ENCODE results near the gene SELENOI.
A peak's percentile ranks its signal among the peaks of the same experiment; 100 is the strongest.

The SELENOI gene

DNA sequence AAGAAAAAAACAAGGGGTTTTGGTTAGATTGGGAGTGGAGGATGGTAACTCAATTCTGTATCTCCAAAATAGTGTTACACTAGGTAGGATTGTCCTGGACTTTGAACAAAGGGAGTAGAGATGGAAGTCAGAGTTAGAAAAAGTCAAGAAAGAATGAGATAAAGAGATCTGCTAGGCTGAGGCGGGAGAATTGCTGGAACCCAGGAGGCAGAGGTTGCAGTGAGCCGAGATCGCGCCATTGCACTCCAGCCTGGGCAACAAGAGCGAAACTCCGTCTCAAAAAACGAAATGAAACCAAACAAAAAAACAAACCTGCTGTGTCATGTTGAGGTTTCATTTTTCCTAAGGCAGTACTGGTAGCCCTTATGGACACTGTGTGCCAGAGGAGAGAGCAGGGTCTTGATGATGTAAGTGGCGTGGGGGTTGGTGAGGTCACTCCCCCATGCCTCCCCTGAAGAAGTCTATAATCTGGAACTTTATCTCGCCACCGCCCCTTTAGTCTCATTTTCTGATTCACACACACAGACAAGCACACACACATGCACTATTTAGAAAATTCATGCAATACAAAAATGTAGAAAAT lies 66.2 kb downstream of the SELENOI start:
- no peak for DNase-seq

DNA sequence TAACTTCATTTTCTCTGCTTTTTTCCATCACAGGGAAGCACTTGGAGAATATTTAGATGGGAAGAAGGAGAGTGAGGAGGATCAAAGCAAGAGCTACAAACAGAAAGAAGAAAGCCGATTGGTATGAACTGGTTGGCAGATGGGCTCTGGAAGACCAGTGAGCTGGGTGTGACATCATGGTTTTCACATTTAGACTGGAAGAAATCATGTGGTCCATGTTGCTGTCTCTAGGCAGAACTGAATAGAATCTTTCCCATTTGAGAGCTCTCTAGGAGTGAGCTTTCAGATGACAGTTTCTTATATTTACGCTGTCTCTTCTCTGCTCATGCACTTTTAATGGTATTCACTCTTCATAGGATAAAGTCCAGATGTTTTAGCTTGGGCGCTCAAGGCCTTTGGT lies 68.4 kb downstream of the SELENOI start:
- no peak for DNase-seq

DNA sequence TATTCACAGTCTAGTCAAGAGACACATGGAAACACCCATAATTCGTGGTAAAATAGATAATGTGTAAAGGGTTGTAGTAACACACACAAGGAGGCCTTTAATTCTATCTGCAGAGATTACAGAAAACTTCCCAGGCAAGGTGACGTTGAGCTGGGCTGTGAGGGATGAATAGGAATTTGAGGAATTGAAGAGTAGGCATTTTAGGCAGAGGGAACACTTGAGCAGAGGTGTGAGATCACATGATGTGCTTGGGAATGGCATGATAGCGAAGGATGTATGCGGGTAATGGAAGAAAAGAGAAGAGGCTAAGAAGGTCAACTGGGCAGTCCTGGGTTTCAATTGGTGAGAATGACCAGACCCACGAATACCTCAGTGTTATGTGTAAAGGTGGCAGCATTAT lies 76.0 kb downstream of the SELENOI start:
- DNase-seq = no peak

DNA sequence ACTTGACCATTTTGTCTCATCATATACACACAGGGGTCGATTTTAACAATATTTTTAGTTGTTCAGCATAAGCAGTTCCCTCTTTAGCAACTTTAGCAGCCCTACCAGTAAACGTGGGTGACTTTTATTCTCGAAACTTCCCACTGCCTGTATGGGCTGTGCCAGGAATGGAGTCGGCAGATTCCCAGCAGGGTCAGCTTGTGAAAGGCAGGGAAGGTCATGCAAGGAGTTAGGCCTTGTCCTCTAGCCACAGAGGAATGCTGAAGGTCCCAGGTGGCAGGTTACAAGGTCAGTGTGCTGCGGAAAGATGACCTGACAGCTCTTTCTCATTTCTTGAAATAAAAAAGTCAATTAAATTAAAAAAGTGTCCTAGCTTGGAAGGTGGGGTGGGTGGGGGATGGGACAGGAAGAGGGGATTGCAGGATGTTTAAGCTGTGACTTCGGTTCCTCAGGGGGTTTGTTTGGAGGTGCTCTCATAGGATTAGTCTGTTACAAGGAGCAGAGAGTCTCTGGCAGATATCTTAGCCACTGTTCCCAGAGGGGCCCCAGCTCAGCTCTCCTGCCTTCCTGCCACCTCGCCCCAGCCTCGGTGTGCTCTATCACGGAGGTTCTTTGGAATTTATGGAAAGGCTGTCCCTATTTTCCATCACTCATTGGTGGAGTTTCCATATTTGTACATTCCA lies 77.1 kb downstream of the SELENOI start:
- no peak for DNase-seq

DNA sequence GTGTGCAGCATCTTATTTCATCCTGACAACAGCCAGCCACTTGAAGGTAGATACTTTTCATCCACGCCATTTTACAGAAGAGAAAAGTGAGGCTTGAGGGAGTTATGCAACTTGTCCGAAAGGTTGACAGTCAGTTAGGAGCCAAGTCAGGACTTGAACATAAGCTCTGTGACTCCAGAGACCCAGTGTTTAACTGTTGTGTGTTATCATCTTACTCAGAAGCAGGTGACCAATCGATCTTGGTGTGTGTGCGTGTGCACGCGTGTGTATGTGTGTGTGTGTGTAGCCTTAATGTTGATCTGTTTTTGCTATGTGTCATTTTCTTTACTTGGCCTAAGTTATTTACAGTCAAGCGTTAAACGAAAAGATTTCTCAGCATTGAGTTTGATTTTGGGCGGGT lies 77.8 kb downstream of the SELENOI start:
- no peak for DNase-seq

DNA sequence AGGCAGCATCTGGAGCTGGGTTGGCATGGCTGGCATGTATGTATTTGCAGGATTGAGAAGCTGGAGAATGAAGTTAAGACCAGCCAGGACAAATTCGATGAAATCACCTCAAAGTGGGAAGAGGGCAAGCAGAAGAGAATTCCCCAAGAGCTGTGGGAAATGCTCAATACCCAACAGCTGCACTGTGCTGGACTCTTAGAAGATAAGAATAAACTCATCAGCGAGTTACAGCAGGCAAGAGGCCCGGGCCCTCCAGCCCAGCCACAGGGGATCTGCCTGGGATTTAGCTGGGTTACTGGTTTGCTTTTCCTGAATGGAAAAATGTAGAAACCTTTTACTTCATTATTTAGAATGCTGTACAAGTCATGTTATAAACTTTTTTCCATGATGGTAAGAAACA lies 78.3 kb downstream of the SELENOI start:
- DNase-seq = no peak

DNA sequence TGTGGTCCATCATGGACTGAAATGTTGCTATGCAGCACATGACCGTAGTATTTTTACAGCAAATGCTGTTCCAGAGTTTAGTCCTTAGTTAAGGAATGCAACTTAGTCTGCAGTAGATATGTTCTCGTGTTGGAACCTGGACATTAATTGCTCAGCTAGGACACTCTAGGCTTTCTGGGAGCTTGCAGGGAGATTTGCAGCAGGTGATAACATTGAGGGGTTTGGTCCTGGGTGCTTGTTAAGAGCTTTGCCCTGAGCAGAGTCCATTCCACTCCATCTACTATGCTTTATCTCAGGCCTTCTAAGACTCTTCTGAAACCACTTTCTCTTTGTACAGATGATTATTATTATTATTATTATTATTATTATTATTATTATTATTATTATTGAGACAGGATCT lies 82.9 kb downstream of the SELENOI start:
- no peak for DNase-seq

DNA sequence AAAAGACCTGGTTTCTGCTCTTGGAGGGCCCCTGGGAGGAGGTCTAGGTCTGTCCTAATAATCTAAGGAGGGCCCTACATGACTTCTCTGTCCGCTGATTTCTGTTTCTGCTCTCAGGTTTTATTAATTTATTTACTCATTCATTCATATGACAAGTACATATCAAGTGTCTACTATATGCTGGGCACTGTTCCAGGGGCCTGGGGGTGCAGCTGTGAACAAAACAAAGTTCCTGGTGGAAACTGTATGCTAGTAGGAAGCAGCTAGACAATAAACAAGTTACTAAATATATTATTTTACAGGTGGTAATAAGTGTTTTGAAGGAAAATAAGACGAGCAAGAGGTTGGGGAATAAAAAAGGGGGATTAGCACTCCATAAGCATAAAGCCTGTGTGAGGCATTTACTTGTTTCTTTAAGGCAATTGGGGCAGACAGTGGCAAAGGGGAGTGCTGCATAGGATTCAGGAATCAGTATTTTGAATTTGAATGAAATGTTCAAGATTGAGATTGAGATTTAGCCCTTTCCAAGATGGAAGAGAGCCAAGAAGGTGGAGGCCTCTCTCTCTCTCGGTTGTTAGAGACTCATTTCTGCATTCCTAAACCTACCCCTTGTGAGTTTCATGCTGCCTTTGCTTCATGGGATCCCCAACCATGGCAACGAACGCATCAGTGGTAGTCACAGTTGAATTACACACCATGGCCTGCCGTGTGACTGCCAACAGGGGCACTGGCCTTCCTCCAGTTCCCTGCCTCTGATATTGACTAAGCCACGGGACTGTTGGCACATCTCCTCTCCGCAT lies 84.0 kb downstream of the SELENOI start:
- peak; percentile 7 for DNase-seq

DNA sequence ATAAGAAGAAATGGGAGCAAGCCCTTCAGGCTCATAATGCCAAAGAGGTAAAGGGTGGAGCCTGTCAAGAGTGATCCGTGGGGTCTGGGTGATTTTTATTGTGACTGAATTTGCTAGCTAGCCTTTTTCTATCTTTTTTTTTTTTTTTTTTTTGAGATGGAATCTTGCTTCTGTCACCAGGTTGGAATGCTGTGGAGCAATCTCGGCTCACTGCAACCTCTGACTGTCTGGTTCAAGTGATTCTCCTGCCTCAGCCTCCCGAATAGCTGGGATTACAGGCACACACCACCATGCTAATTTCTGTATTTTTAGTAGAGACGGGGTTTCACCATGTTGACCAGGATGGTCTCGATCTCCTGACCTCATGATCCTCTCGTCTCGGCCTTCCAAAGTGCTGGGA lies 84.9 kb downstream of the SELENOI start:
- DNase-seq = peak; percentile 22

DNA sequence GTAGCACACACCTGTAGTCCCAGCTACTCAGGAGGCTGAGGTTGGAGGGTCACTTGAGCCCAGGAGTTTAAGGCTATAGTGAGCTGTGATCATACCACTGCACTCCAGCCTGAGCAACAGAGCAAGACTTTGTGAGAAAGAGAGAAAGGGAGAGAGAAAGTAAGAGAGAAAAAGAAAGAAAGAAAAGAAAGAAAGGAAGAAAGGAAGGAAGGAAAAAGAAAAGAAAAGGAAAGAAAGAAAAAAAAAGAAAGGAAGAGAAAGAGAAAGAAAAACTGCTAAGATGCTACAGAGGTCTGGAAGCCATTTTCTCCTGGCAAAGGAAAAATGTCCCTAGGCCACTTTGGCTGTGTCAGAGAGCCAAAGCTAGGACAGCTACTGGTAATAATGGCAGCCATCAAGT lies 86.4 kb downstream of the SELENOI start:
- no peak for DNase-seq

DNA sequence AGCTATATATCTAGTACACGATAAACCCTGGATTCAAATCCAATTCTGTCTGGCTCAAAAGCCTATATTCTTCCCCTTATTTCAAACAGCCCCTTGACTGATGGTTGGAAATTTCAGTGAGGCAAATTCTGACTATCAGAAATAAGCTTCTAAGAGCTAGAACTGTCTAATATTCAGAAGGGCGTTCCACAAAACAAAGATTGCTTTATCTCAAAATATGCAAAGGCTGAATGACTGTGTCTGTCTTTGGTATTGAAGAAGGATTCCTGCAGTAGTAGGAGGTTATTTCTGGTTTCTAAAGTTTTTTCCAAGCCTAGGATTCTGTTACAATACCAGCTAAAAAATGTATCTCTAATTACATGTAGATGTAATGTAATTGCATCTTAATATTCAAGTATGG lies 86.9 kb downstream of the SELENOI start:
- DNase-seq = no peak

DNA sequence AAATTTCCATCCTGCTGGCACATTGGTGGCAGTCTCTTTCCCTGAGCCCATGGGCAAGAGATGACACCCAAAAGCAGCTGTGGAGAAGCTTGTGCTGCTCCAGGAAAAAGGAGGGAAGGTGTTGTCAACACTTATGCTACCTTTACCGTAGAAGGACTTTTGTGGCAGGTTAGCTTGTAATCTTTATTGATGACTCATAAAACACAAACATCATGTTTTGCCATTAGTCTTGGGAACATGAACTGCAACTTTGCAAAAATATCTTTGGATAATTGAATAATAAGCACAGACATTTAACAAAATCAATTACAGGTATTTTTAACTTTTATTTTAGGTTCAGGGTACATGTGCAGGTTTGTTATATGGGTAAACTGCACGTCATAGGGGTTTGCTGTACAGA lies 89.2 kb downstream of the SELENOI start:
- no peak for DNase-seq

DNA sequence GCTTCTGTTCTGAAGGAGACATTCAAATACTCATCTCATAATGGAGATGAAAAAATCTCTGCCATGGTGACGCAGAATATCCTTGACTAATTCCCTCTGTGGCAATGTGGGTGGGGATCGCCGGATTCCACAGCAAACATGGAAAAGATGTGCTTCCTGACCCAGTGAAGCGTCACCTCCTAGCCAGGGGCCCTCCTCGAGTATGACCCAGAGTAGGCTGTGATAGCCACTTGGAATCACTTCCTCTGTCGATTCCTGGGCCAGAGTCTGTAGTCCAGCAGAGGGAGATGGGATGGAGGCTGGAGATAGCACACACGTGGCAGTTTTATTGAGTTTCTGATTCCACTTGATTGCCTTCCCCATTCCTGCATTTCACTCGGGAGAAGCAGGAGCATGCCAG lies 92.6 kb downstream of the SELENOI start:
- peak; percentile 62 for DNase-seq

DNA sequence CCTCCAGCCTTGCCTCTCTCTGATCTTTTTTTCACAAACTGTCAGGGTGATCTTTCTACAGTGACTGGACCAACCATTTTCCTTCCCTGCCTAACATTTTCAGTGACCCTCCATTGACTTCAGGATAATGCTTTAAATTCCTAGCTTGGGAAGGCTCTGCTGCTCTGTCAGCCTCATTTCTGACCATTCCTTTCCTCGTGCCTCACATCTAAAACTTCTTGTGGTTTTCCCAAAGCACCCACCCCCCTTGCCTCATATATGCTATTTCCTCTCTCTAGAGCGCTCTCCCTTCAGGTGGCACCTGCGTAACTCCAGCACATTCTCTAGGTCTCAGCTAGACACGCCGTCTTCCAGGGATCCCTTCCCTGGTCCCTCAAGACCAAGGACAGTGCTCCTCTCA lies 93.0 kb downstream of the SELENOI start:
- peak; percentile 33 for DNase-seq

DNA sequence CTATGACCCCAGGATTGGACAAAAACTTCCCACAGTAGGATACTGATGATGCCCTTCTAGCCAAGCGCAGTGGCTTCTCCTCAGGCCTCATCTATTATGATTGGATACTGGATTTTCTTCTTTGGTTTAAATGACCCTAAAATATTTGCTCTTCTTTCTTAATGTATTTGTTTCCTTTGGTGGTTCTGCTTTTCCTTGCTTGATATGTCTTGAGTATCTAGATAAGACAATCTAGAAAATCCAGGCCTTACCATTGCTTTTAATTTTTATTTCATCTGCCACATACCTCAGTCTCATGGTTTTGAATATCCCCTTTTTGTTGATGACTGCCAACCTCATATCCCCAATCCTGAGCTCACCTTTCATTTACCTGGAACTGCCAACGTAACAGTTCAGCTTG lies 96.4 kb downstream of the SELENOI start:
- no peak for DNase-seq

DNA sequence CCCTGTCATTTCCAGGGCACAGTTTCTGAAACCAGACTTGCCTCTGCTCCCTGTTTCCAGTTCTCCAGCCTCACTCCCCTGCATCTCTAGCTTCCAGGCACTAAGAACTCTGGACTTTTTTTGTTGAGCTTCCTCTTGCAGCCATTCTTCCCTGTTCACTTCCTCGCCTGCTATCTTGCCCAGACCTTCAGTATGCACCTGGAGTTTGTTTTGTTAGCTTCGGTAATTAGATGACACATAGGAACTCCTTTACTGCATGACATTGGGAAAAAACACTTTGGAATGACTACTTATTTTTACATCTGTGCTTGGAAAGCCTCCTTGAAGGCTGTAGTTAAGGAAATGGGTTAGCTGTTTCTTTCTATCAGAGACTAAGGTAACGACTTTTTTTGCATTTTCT lies 96.8 kb downstream of the SELENOI start:
- no peak for DNase-seq

DNA sequence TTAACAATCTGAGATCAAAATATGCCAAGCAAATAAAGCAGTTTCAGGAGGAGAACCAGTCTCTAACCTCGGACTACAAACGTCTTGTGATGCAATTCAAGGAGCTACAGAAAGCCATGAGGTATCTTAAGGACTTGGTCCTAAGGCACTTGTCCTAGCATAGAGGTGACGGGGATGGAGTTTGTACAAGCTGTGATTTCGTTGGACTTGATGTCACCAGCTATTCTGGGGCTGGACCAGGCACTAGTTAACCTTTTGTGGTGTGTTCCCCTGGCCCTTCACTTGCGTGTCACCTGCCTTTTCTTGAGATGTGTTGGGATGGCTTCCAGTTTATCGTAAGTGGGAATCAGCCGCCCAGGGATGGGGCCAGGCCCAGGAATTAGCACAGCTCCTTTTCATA lies 98.3 kb downstream of the SELENOI start:
- no peak for DNase-seq
